Small intestine (tissue), 7 donors: ENCODE data around the gene HINT2. TPM values are rescaled to one million over a fixed set of nuclear protein-coding genes. Genes with fewer than 3 reads are reported as not detected.
A peak's percentile ranks its signal among the peaks of the same experiment; 100 is the strongest.

Experiments
- DNase-seq, 2 donors: peaks; one replicate each; pipeline versions ENCODE4 v3.0.0 to v3.0.0-alpha.2; 2013
- FAIRE-seq: peaks from 2 replicates; lab custom pipeline; 2012; peaks lifted over from hg19 to GRCh38; lab: Jason Lieb, UNC
- H3K27ac ChIP-seq, 3 donors: one replicate each; pipeline ENCODE4 v1.5.1; 2013; ENCODE audit warnings: low read length in 2 of 3, mild to moderate bottlenecking in 2 of 3, control low read depth in 1 of 3, inconsistent platforms in 1 of 3, low read depth in 1 of 3, moderate library complexity in 1 of 3
- H3K27me3 ChIP-seq, 3 donors: one replicate each; pipeline ENCODE4 v1.6.1; 2013; ENCODE audit warnings: low read length in 3 of 3, inconsistent platforms in 1 of 3; ENCODE audit not compliant: control insufficient read depth in 3 of 3, insufficient read depth in 3 of 3
- H3K36me3 ChIP-seq, 3 donors: one replicate each; pipeline ENCODE4 v1.6.1; 2013; ENCODE audit warnings: low read length in 3 of 3, inconsistent platforms in 1 of 3, low read depth in 1 of 3, mild to moderate bottlenecking in 1 of 3, moderate library complexity in 1 of 3; ENCODE audit not compliant: control insufficient read depth in 3 of 3, insufficient read depth in 2 of 3
- H3K4me1 ChIP-seq, 3 donors: one replicate each; pipeline ENCODE4 v1.6.1; 2013; ENCODE audit warnings: low read length in 2 of 3, inconsistent platforms in 1 of 3, low read depth in 1 of 3, mild to moderate bottlenecking in 1 of 3, moderate library complexity in 1 of 3; ENCODE audit not compliant: control insufficient read depth in 3 of 3, insufficient read depth in 2 of 3
- H3K4me3 ChIP-seq, 3 donors: one replicate each; pipeline ENCODE4 v1.5.1; 2013; ENCODE audit warnings: low read length in 3 of 3, control low read depth in 1 of 3, inconsistent platforms in 1 of 3, low read depth in 1 of 3, mild to moderate bottlenecking in 1 of 3, moderate library complexity in 1 of 3
- H3K9me3 ChIP-seq, 2 donors: one replicate each; pipeline ENCODE4 v1.6.1; 2013; ENCODE audit warnings: low read depth in 1 of 2, low read length in 1 of 2; ENCODE audit not compliant: control insufficient read depth in 2 of 2, insufficient read depth in 1 of 2
- WGBS, 3 donors: extraction: QIAGEN DNeasy Blood & Tissue Kit; methylation state at CpG; one replicate each; pipeline ENCODE4 v1.1.7; 2013; 5-methylcytosine and 5-hydroxymethylcytosine counted together
- polyA plus RNA-seq, 4 donors: library from polyadenylated mRNA; stranded (reverse) in 3 of 4; unstranded in 1 of 4; fragments of 200-250 nt in 3 of 4; fragments of 120-200 nt in 1 of 4; gene quantifications; one replicate each; pipeline versions ENCODE4 v1.2.1 to v1.2.3, GENCODE V29; 2013
- donor health status: healthy with polysubstance abuse.
- donor health status: control.
- donor health status: control.
- donor health status: Bipolar disorder and iron deficiency.
- donor health status: healthy.

Gene HINT2
- polyA plus RNA-seq, 4 donors, result 34.4 to 138 (median 93.9) TPM

- DNase-seq (no peak), FAIRE-seq (no peak)
- 81 to 94% (median 88%) methylated on average over 5 of the region's 5 CpGs for WGBS, 3 donors
- Histone ChIP-seq H3K36me3 (peaks cover 0 to 26% (median 0%) of the 10 kb centered on the region in 3 donors), H3K9me3 (no peaks in the 10 kb centered on the region), H3K4me1 (peaks cover 0 to 3% (median 0%) of the 10 kb centered on the region in 3 donors), H3K27ac (no peak overlapping the region), H3K27me3 (no peaks in the 10 kb centered on the region), H3K4me3 (no peak overlapping the region)
Measured at GRCh38 chr9:35856882-35857281, 42.0 kb upstream of the HINT2 start.

- H3K36me3 ChIP-seq, result peaks cover 0 to 26% (median 0%) of the 10 kb centered on the region in 3 donors
- H3K9me3 ChIP-seq, result no peaks in the 10 kb centered on the region
- H3K27me3 ChIP-seq, result no peaks in the 10 kb centered on the region
- FAIRE-seq (no peak), DNase-seq (no peak)
- peaks cover 0 to 3% (median 0%) of the 10 kb centered on the region in 3 donors for H3K4me1 ChIP-seq
- no peak overlapping the region for H3K27ac ChIP-seq
- no peak overlapping the region for H3K4me3 ChIP-seq
- WGBS, 3 donors, result 76 to 78% (median 76%) methylated on average over 3 of the region's 3 CpGs
Measured at GRCh38 chr9:35856206-35856605, 41.4 kb upstream of the HINT2 start.

GRCh38 chr9:35854091-35854762 is 39.4 kb upstream of the HINT2 start:
- no peak for FAIRE-seq
- no peaks in the 10 kb centered on the region for H3K9me3 ChIP-seq
- H3K27me3 ChIP-seq, result no peaks in the 10 kb centered on the region
- no peak overlapping the region for H3K27ac ChIP-seq
- H3K4me3 ChIP-seq, result no peak overlapping the region
- H3K36me3 ChIP-seq, result peaks cover 0 to 28% (median 0%) of the 10 kb centered on the region in 3 donors
- 82 to 90% (median 88%) methylated on average over 7 of the region's 7 CpGs for whole genome bisulfite sequencing, 3 donors
- H3K4me1 ChIP-seq, result no peaks in the 10 kb centered on the region
- no peak for DNase-seq

- 86 to 95% (median 89%) methylated on average over 25 of the region's 25 CpGs for WGBS, 3 donors
- no peak for FAIRE-seq
- Histone ChIP-seq H3K27ac (no peak overlapping the region), H3K4me1 (no peaks in the 10 kb centered on the region), H3K36me3 (peaks cover 0 to 33% (median 0%) of the 10 kb centered on the region in 3 donors), H3K9me3 (no peaks in the 10 kb centered on the region), H3K27me3 (no peaks in the 10 kb centered on the region), H3K4me3 (no peak overlapping the region)
- no peak for DNase-seq
Measured at GRCh38 chr9:35852876-35853865, 38.3 kb upstream of the HINT2 start.

GRCh38 chr9:35852267-35852815 is 37.5 kb upstream of the HINT2 start:
- H3K4me3 ChIP-seq, result no peak overlapping the region
- no peaks in the 10 kb centered on the region for H3K9me3 ChIP-seq
- H3K27ac ChIP-seq, result no peak overlapping the region
- 77 to 91% (median 80%) methylated on average over 2 of the region's 2 CpGs for WGBS, 3 donors
- no peaks in the 10 kb centered on the region for H3K27me3 ChIP-seq
- H3K4me1 ChIP-seq, result no peaks in the 10 kb centered on the region
- no peak for FAIRE-seq
- no peak for DNase-seq
- H3K36me3 ChIP-seq, result peaks cover 0 to 39% (median 0%) of the 10 kb centered on the region in 3 donors

GRCh38 chr9:35847792-35848572 is 33.1 kb upstream of the HINT2 start:
- WGBS, 3 donors, result 69 to 76% (median 73%) methylated on average over 4 of the region's 4 CpGs
- Histone ChIP-seq H3K36me3 (peaks cover 0 to 47% (median 0%) of the 10 kb centered on the region in 3 donors), H3K27me3 (no peaks in the 10 kb centered on the region), H3K27ac (peak overlapping the region in 1 of 3 donors; percentile 65), H3K9me3 (no peaks in the 10 kb centered on the region), H3K4me1 (peaks cover 0 to 9% (median 8%) of the 10 kb centered on the region in 3 donors), H3K4me3 (no peak overlapping the region)
- DNase-seq (no peak), FAIRE-seq (no peak)

GRCh38 chr9:35845824-35846771 is 31.3 kb upstream of the HINT2 start:
- Histone ChIP-seq H3K4me1 (peaks cover 0 to 9% (median 8%) of the 10 kb centered on the region in 3 donors), H3K4me3 (no peak overlapping the region), H3K36me3 (peaks cover 0 to 54% (median 0%) of the 10 kb centered on the region in 3 donors), H3K9me3 (no peaks in the 10 kb centered on the region), H3K27ac (peak overlapping the region in 1 of 3 donors; percentile 25), H3K27me3 (no peaks in the 10 kb centered on the region)
- WGBS, 3 donors, result 68 to 89% (median 82%) methylated on average over 50 to 53 of the region's 53 CpGs
- DNase-seq, result no peak
- no peak for FAIRE-seq
